ENCODE results near the gene SLC16A12. TPM values are rescaled to one million over a fixed set of nuclear protein-coding genes. Genes with fewer than 3 reads are reported as not detected.

Gene SLC16A12
- total RNA-seq, 1 experiment from 2014 or later, result 0.77 TPM

DNA sequence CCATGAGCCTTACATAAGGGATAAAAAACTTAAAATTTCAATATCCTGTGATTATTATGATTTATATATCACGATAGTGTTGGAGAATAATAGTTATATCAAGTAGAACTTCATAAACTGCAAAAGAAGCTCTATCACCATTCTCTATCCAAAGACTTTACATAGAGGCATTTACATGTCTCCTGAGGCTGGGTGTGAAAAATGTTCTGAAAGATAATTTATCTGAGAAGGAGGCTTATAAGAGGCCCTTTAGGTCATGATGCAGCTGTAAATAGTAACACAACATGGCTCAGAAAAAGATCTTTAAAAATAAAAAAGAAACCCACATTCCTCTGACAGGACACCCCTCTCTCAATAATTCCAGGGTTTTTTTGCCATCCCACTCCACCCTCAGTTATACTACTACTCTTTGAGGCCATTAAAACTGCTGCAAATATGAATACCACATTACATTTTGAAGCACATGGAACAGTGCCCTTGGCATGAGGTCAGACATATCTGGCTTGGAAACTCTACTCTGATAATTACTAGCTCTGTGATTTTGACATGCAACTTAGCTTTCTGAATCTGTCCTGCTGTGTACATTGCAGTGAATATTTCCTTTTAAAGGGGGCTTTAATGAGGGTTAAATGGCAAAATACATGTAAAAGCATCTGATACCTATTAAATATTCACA is 55.5 kb downstream of the SLC16A12 start:
- H2BK5ac ChIP-seq (ENCODE audit: insufficient read length, low read length), result no peak overlapping the region
- H2BK12ac ChIP-seq (ENCODE audit: insufficient read length, low read depth, low read length), result no peak overlapping the region
- H2AK5ac ChIP-seq (ENCODE audit: insufficient read length, low read length), result no peak overlapping the region
- no peak overlapping the region for H3K4me2 ChIP-seq (ENCODE audit: insufficient read depth, insufficient read length, low read length)
- no peak overlapping the region for H3K18ac ChIP-seq (ENCODE audit: insufficient read length, low read depth, low read length)
- no peak overlapping the region for H3K14ac ChIP-seq (ENCODE audit: insufficient read depth, low read length)
- H3K9me3 Mint-ChIP-seq, result peaks cover 0 to 3% of the 10 kb centered on the region in 2 experiments; a peak in 1 of 5 replicates
- H3K9me3 ChIP-seq (ENCODE audit: control insufficient read depth, low read depth, low read length), result no peaks in the 10 kb centered on the region
- no peak overlapping the region for H4K91ac ChIP-seq (ENCODE audit: insufficient read length, low read depth, low read length)
- no peak overlapping the region for H2BK120ac ChIP-seq (ENCODE audit: low read depth, low read length, poor library complexity, severe bottlenecking)
- H2BK20ac ChIP-seq (ENCODE audit: low read depth, low read length, poor library complexity, severe bottlenecking), result no peak overlapping the region
- no peaks in the 10 kb centered on the region for H4K20me1 ChIP-seq (ENCODE audit: control insufficient read depth, insufficient read depth, insufficient read length)
- H3K9ac ChIP-seq (ENCODE audit: extremely low read depth, insufficient read length, low read length), result no peak overlapping the region
- no peak overlapping the region for H3K56ac ChIP-seq (ENCODE audit: insufficient read length, low read depth, low read length)
- H4K5ac ChIP-seq (ENCODE audit: insufficient read length, low read depth, low read length), result no peak overlapping the region
- no peak for TF ChIP-seq CTCF (conservative IDR thresholded peaks at IDR 0.05)
- H3K27me3 ChIP-seq (ENCODE audit: insufficient read depth, low read length), result no peaks in the 10 kb centered on the region
- WGBS (ENCODE audit: extremely low coverage, insufficient read length, low lambda C conversion rate), result no CpG with 5 or more reads among the region's 1 CpG
- H3K36me3 Mint-ChIP-seq (ENCODE audit: insufficient read depth in 1 of 3, low read depth in 3 of 3), result peaks cover 0 to 4% (median 2%) of the 10 kb centered on the region in 3 experiments; a peak in 1 of 7 replicates
- no peak overlapping the region for H3K27ac Mint-ChIP-seq
- no peaks in the 10 kb centered on the region for H3K27me3 Mint-ChIP-seq (ENCODE audit: low read depth)
- no peak for DNase-seq
- H3K23ac ChIP-seq (ENCODE audit: insufficient read length, low read depth, low read length), result no peak overlapping the region
- H3K4ac ChIP-seq (ENCODE audit: low read depth, low read length), result no peak overlapping the region
- H3K23me2 ChIP-seq (ENCODE audit: insufficient read length, low read depth, low read length, poor library complexity, severe bottlenecking), result no peaks in the 10 kb centered on the region
- peaks cover 2% of the 10 kb centered on the region; the same call in 1 of the 2 replicates for H3K4me1 ChIP-seq (ENCODE audit: insufficient read depth, low read length)
- H3K4me3 Mint-ChIP-seq, result no peak overlapping the region
- no peak overlapping the region for H3K27ac ChIP-seq (ENCODE audit: insufficient read length, low read depth, low read length)
- H4K8ac ChIP-seq (replicated peaks; ENCODE audit: insufficient read length, low read depth, low read length), result no peak overlapping the region
- no peak overlapping the region for H2BK15ac ChIP-seq (ENCODE audit: low read depth, low read length)
- no peaks in the 10 kb centered on the region for H3K79me2 ChIP-seq (ENCODE audit: insufficient read depth, low read length)
- H3T11ph ChIP-seq (ENCODE audit: low read length), result no peak overlapping the region
- no peaks in the 10 kb centered on the region for H3K79me1 ChIP-seq (ENCODE audit: insufficient read depth, low read depth, low read length, poor library complexity, severe bottlenecking)
- peaks cover 31% of the 10 kb centered on the region in 2 experiments for H3K4me1 Mint-ChIP-seq
- H2AFZ ChIP-seq (ENCODE audit: low read length), result no peak overlapping the region

All from H9 (cell line).